H1 (cell line): ENCODE results near the gene LRRC23. TPM values are rescaled to one million over a fixed set of nuclear protein-coding genes. Genes with fewer than 3 reads are reported as not detected.

Experiments
- ASH2L ChIP-seq: fragments of 200-600, 300-600 bp; sonication (generic); IDR thresholded peaks from one replicate; pipeline ENCODE4 v1.7.1; 2017; ENCODE audit warnings: low read length
- BACH1 ChIP-seq: IDR thresholded peaks from 2 replicates; pipeline ENCODE4 v1.6.1; 2012; ENCODE audit warnings: low read length, improper control_type of control experiment
- BRCA1 ChIP-seq: IDR thresholded peaks from 2 replicates; pipeline ENCODE4 v1.6.1; 2012; ENCODE audit warnings: low read depth, low read length, improper control_type of control experiment
- CEBPB ChIP-seq: IDR thresholded peaks from 2 replicates; pipeline ENCODE4 v1.6.1; 2012; ENCODE audit warnings: low read depth, low read length
- CREB1 ChIP-seq: IDR thresholded peaks from 2 replicates; pipeline ENCODE4 v1.6.1; 2012; ENCODE audit warnings: inconsistent platforms
- CTCF ChIP-seq, 3 experiments: IDR thresholded peaks; 1 replicate in 2 of 3; 2 replicates in 1 of 3; pipeline versions ENCODE4 v1.5.1 to v1.6.1; 2011; ENCODE audit warnings: low read length in 3 of 3, mild to moderate bottlenecking in 3 of 3, inconsistent platforms in 2 of 3, low read depth in 1 of 3, moderate library complexity in 1 of 3; ENCODE audit not compliant: insufficient read depth in 1 of 3; ENCODE audit errors: control extremely low read depth in 1 of 3
- E2F6 ChIP-seq: IDR thresholded peaks from 2 replicates; pipeline ENCODE4 v1.6.1; 2012; ENCODE audit warnings: inconsistent platforms
- GTF2F1 ChIP-seq: IDR thresholded peaks from 2 replicates; pipeline ENCODE4 v1.6.1; 2012; ENCODE audit warnings: low read depth, low read length, improper control_type of control experiment, borderline replicate concordance
- HDAC6 ChIP-seq: IDR thresholded peaks from one replicate; pipeline ENCODE4 v1.7.1; 2012; ENCODE audit warnings: low read depth, mild to moderate bottlenecking, inconsistent platforms, low read length, moderate library complexity
- JUN ChIP-seq: IDR thresholded peaks from 2 replicates; pipeline ENCODE4 v1.6.1; 2011; ENCODE audit warnings: low read depth, mild to moderate bottlenecking, improper control_type of control experiment, low read length
- KDM5A ChIP-seq: fragments of 200-600 bp; IDR thresholded peaks from 2 replicates; pipeline ENCODE4 v1.7.1; 2012; ENCODE audit warnings: mild to moderate bottlenecking, low read length, inconsistent platforms, mixed read lengths
- PHF8 ChIP-seq: fragments of 200-600 bp; sonication (generic); conservative IDR thresholded peaks from 2 replicates; pipeline ENCODE4 v1.7.1; 2012; ENCODE audit warnings: low read depth, mild to moderate bottlenecking, inconsistent platforms, low read length, moderate library complexity
- POLR2AphosphoS5 ChIP-seq: IDR thresholded peaks from 2 replicates; pipeline ENCODE4 v1.6.1; 2011; ENCODE audit warnings: low read depth, low read length
- POU5F1 ChIP-seq: IDR thresholded peaks from 2 replicates; pipeline ENCODE4 v1.6.1; 2011; ENCODE audit warnings: low read depth, mild to moderate bottlenecking, low read length, moderate library complexity
- RAD21 ChIP-seq, 2 experiments: IDR thresholded peaks in 1 of 2; conservative IDR thresholded peaks in 1 of 2; 2 replicates each; pipeline ENCODE4 v1.6.1; 2011; ENCODE audit warnings: low read depth in 2 of 2, low read length in 2 of 2, improper control_type of control experiment in 1 of 2, inconsistent platforms in 1 of 2, mild to moderate bottlenecking in 1 of 2, moderate library complexity in 1 of 2
- SIN3A ChIP-seq, 2 experiments: IDR thresholded peaks in 1 of 2; conservative IDR thresholded peaks in 1 of 2; 2 replicates each; pipeline ENCODE4 v1.6.1; 2011 to 2012; ENCODE audit warnings: low read length in 2 of 2, improper control_type of control experiment in 1 of 2, low read depth in 1 of 2, mild to moderate bottlenecking in 1 of 2
- SIX5 ChIP-seq: IDR thresholded peaks from 2 replicates; pipeline ENCODE4 v1.6.1; 2011; ENCODE audit warnings: mild to moderate bottlenecking, low read depth, low read length
- SP1 ChIP-seq: IDR thresholded peaks from 2 replicates; pipeline ENCODE4 v1.6.1; 2011; ENCODE audit warnings: low read depth, low read length
- SP4 ChIP-seq: IDR thresholded peaks from 2 replicates; pipeline ENCODE4 v1.6.1; 2012; ENCODE audit warnings: low read length, inconsistent platforms
- SUZ12 ChIP-seq: fragments of 200-600 bp; sonication (generic); IDR thresholded peaks from 2 replicates; pipeline ENCODE4 v1.6.1; 2012; ENCODE audit warnings: mild to moderate bottlenecking, inconsistent platforms, low read length, moderate library complexity, mixed read lengths
- TCF12 ChIP-seq: IDR thresholded peaks from 2 replicates; pipeline ENCODE4 v1.6.1; 2011; ENCODE audit warnings: low read depth, mild to moderate bottlenecking, low read length
- YY1 ChIP-seq: IDR thresholded peaks from 2 replicates; pipeline ENCODE4 v1.6.1; 2011; ENCODE audit warnings: low read depth, mild to moderate bottlenecking, low read length
- polyA plus RNA-seq, 7 experiments: library from polyadenylated mRNA; depleted of rRNA in 3 of 7; stranded (reverse) in 5 of 7; unstranded in 2 of 7; fragments of >200 nt in 5 of 7; fragments of 200-250 nt in 2 of 7; gene quantifications; 1 replicate in 5 of 7; 2 replicates in 1 of 7; 4 replicates in 1 of 7; pipeline versions ENCODE4 v1.2.1 to v1.2.3, GENCODE V29; 2011 to 2013; ENCODE audit warnings: missing spikeins in 2 of 7, mixed read lengths in 2 of 7
- total RNA-seq: library from RNA; stranded (reverse); fragmentation: NEBNext Ultra II Directional; extraction: Animal tissue kit (Norgen Biotek cat#: 25700); gene quantifications from 2 replicates; pipeline ENCODE4 v1.2.1, GENCODE V29; 2021

LRRC23 gene
- total and polyA plus RNA-seq, 2 of the 8 experiments (the other 6 are each of a cell fraction or from before 2014, with no cell fraction given) = 2.5 to 3.6 TPM

GRCh38 chr12:6944381-6945186 is 40.0 kb downstream of the LRRC23 start (continued):
- no peak for TF ChIP-seq KDM5A
- peak; percentile 52; the same call in 1 of the 2 replicates for TF ChIP-seq PHF8
- TF ChIP-seq SUZ12 = no peak
- TF ChIP-seq JUN = no peak
- TF ChIP-seq SP4 = no peak
- TF ChIP-seq POU5F1 = no peak
- no peak for TF ChIP-seq BACH1
- no peak for TF ChIP-seq ASH2L
- TF ChIP-seq CEBPB = no peak
- TF ChIP-seq HDAC6 = no peak
- TF ChIP-seq CREB1 = peak; percentile 46; the same call in 1 of the 2 replicates
- TF ChIP-seq CTCF (IDR thresholded peaks at IDR 0.05; ENCODE audit: control extremely low read depth in 1 of 3, insufficient read depth in 1 of 3, low read depth in 1 of 3, low read length in 3 of 3) = peak in 2 of 3 experiments; percentile 91 to 98; a peak in 3 of 4 replicates
- TF ChIP-seq RAD21 (IDR thresholded peaks at IDR 0.05 in 1 of 2, conservative IDR thresholded peaks at IDR 0.05 in 1 of 2; ENCODE audit: low read depth in 2 of 2, low read length in 2 of 2) = peak; percentile 83 to 89
- TF ChIP-seq BRCA1 = no peak
- TF ChIP-seq E2F6 = peak; percentile 69; the same call in 1 of the 2 replicates
- 0 out of 2 replicates have a peak, but pooled peaks have one; percentile 30 for TF ChIP-seq SP1
- TF ChIP-seq TCF12 = no peak
- TF ChIP-seq YY1 = peak; percentile 19; the same call in 1 of the 2 replicates
- peak in 1 of 2 experiments; percentile 54; a peak in 1 of 4 replicates for TF ChIP-seq SIN3A (conservative IDR thresholded peaks at IDR 0.05 in 1 of 2, IDR thresholded peaks at IDR 0.05 in 1 of 2; ENCODE audit: low read depth in 1 of 2, low read length in 2 of 2)
- peak; percentile 59; the same call in 1 of the 2 replicates for TF ChIP-seq POLR2AphosphoS5
- TF ChIP-seq SIX5 = no peak
- TF ChIP-seq GTF2F1 = peak; percentile 41; the same call in 1 of the 2 replicates
